GM19239 (cell line): Measurements from ENCODE around the gene RYR2.
"Not testable (repeated sequence)": the region's sequence is repeated elsewhere in the genome, so short reads cannot be mapped to it uniquely, and the experiment has no call there.

Source experiments
- DNase-seq: peaks from one replicate; pipeline ENCODE4 v3.0.0; 2011; ENCODE audit warnings: low spot score; ENCODE audit not compliant: insufficient read length
- FAIRE-seq: peaks from 2 replicates; lab custom pipeline; 2011; peaks lifted over from hg19 to GRCh38; lab: Jason Lieb, UNC

The RYR2 gene

GRCh38 chr1:237300642-237301041 lies 258.7 kb downstream of the RYR2 start:
- FAIRE-seq, result no peak

DNA sequence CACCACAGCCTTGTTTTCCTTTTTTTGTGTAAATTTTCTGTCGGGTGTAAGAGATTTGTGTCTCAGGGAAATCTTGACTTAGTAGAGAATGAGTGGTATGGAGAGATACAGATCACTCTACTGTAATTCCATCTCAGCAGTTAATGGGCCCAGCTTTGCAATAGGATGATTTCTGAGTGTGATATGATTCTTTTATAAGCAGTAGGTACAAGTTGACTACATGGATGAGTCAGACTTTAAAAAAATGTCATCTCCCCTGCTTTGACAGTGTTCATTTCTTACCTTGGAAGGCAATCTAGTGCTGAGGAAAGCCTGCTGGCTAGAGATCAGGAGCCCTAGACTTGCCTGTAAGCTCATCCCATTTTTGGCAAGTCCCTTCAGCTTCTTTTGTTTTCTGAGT lies 261.9 kb downstream of the RYR2 start:
- FAIRE-seq (no peak), DNase-seq (no peak)

More at GRCh38 chr1:237300642-237301041, 258.7 kb downstream of the RYR2 start:
- DNase-seq, result no peak

DNA sequence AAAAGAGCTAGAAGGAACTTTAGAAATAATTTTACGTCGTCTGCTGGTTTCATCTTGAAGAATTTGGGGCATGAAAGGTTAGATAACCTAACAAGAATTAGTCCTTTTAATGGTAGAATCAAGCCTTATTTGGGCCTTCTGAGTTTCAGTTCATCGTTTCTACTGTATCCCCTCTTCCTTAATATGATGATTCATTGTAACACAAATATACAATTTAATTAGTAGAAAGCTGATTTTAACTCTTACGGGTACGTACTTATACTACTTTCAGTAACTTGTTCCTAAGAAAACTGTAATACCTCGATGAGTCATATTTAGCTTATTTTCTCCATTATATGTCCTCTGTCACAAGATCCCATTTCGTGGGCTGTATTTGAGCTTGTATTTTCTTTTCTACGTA lies 264.7 kb downstream of the RYR2 start:
- FAIRE-seq (no peak), DNase-seq (no peak)

GRCh38 chr1:237309595-237310118 lies 267.7 kb downstream of the RYR2 start:
- DNase-seq (no peak), FAIRE-seq (no peak)

- DNase-seq (no peak), FAIRE-seq (no peak)
Measured at GRCh38 chr1:237316352-237316751, 274.4 kb downstream of the RYR2 start.

- DNase-seq, result no peak
- no peak for FAIRE-seq
Measured at GRCh38 chr1:237318748-237319147, 276.8 kb downstream of the RYR2 start.

DNA sequence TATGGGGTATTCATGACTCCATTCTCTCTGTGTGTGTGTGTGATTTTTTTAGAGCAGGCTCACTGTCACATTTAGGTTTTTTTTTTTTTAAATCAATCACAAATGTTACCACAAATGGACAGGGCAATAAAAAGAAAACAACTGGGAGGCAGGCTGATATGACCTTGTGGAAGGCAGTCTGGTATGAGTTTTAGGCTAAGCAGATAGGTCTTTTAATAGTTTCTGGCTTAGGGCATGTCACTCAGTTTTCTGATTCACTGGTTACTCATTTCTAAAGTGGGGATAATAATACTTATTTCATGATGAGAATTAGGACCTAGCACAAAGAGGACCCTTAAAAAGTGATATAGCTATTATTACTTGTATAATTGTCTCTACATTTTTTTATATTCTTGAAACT lies 278.9 kb downstream of the RYR2 start:
- FAIRE-seq, result no peak
- DNase-seq, result no peak

- no peak for DNase-seq
- no peak for FAIRE-seq
Measured at GRCh38 chr1:237324226-237324625, 282.2 kb downstream of the RYR2 start.

DNA sequence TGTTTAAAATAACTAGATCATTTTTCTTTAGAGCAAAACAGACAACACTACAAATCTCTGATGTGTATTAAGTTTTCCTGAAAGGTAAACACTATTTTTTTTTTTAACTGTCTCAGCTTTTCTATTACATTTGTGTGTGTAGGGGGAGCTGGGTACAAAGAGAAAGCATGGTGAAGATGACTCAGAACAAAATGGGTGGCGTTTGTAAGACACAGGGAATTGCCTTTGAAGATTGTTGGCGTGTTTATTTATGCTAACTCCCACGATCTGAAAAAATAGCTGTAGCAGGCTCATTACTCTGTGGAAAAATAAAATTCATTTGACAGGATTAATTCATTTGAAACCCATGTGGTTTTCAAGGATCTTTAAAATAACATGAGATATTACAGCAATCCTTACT lies 285.1 kb downstream of the RYR2 start:
- FAIRE-seq, result no peak
- no peak for DNase-seq

DNA sequence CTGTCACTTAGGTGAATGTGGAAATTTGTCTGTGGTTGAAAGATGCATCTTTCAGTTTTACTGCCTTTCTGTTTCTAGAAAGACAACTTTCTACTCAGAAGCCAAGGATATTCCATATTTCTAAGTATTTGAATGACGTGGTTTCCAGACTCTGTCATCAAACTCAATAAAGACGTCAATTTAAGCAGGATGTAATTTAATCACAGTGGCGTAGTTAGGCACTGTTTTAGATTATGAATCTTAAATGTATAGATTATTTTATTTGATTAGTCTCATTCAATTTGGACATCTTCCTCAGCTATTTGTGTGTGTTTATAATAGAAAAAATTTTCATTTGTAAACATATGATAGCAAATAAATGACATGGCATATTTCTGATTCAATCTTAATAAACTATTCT lies 298.9 kb downstream of the RYR2 start:
- no peak for DNase-seq
- FAIRE-seq, result no peak

- DNase-seq (no peak), FAIRE-seq (no peak)
Measured at GRCh38 chr1:237341391-237341790, 299.4 kb downstream of the RYR2 start.

DNA sequence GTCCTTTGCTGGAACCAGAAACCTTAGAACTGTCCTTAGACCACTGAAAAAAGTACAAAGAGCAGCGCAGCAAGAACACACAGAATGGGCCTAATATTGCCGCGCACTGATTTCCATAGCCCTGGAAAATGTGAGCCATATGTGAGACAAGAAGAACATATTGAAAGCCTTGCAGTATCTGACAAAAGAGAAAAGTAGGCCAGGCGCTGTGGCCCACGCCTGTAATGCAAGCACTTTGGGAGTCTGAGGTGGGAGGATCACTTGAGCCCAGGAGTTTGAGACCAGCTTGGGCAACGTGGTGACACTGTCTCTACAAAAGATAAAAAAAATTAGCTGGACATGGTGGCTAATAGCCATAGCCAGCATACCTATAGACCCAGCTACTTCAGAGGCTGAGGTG lies 300.7 kb downstream of the RYR2 start:
- FAIRE-seq, result no peak
- DNase-seq, result no peak

DNA sequence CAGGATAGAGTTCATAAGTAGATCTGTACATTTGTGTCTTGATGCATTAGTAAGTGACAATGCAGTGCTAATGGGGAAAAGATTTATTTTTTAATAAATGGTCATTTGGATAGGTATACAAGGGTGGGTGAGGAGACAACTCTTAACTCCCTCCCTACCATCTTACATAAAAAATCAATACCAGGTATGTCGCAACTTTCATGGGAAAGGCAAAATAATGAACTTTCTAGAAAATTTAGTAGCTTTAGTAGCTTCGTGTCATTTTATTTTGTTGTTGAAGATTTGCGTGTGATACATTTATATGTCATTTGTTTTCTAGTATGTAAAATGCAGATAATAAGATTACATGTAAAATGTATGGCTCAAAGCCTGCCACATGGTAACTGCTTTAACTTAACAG lies 310.8 kb downstream of the RYR2 start:
- FAIRE-seq, result no peak

DNA sequence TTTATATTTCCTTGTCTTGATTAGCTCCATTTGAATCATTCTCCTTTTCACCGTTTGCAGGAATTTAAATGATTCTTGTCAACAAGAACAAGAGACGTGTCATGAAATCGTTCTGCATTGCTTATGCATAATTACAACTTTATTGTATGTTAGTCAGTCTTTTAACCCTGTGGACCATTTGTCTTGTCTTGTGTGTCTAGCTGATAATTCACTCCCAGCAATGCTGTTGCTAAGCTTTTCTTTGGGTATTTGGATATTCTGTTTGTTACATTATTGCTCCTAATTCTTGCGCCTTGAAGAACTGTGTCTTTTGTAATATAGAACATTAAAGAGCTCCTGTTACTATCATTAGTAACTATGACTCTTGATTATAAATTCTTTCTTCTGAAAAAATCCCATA lies 311.9 kb downstream of the RYR2 start:
- FAIRE-seq (no peak), DNase-seq (no peak)

More for the DNA sequence above, 310.8 kb downstream of the RYR2 start:
- no peak for DNase-seq

GRCh38 chr1:237355022-237355421 lies 313.0 kb downstream of the RYR2 start:
- FAIRE-seq, result no peak
- DNase-seq, result no peak

DNA sequence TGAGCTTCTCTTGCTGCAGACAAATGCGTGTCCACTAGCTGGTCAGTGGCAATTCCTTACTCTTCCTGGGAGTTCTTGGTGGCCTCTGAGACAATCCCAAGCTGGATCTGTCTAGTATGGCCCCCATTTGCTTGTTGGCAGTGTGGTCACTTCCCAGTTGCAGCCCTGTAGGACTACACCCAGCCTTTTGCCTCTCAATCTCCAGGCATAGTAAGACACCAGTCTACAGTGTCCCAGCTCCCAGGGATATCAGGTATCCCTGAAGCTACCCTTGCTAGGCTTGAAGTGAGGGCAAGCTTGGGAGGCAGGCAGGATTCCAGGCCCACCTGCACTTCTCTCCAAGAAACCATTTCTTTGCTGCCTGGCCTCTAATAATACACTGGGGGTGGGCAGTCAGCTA lies 316.6 kb downstream of the RYR2 start:
- DNase-seq (no peak), FAIRE-seq (no peak)

- no peak for FAIRE-seq
- no peak for DNase-seq
Measured at GRCh38 chr1:237367758-237368157, 325.8 kb downstream of the RYR2 start.

- DNase-seq, FAIRE-seq: not testable (repeated sequence)
Measured at GRCh38 chr1:237371477-237371876, 329.5 kb downstream of the RYR2 start.

DNA sequence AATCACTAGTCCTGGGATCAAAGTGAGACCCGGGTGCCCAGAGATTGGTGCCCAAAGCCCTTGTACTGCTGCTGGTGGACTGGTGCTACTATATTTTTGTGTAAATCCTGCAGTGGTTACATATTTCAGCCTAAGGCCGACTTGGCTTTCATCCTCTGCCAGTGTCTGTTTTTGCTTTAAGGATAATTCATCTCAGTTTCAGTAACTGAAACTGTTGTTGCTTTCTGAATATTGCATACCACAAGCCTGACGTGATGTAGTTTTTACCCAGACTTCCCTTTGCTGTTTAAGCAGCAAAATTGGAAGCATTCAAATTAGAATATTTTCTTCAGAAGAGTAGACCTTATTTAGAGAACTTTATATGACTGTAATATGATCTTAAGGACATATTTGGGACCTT lies 341.8 kb downstream of the RYR2 start:
- no peak for DNase-seq

DNA sequence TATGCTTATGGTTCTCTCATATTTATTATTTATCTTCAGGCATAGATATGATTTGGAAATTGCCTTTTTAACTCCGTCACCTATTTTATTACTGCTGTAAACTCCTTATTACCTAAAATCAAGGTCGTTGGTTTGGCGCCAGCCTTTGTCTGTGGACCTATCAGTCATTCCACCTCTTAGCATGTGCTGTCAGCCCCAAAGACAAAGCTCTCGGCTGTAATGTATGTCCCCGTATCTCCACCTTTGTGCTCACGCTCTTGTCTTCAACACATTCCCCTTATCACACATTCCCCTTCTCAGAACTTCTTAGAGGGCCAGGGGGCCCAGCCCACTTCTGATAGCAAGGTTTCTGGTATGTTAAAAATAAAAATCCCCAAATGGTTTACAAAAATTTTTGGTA lies 342.2 kb downstream of the RYR2 start:
- no peak for DNase-seq
- FAIRE-seq, result no peak

More for the DNA sequence above, 341.8 kb downstream of the RYR2 start:
- no peak for FAIRE-seq

- DNase-seq (no peak), FAIRE-seq (no peak)
Measured at GRCh38 chr1:237386362-237387143, 344.6 kb downstream of the RYR2 start.

GRCh38 chr1:237387144-237387505 lies 345.1 kb downstream of the RYR2 start:
- FAIRE-seq, result no peak
- DNase-seq, result no peak
